Measurements from ENCODE around the gene EI24. TPM values are rescaled to one million over a fixed set of nuclear protein-coding genes. Genes with fewer than 3 reads are reported as not detected.

The EI24 gene
- polyA plus RNA-seq, 2 of the 4 experiments (the other 2 are of a cell fraction): 112 to 132 TPM

Small RNAs within 50 kb of the gene (small RNA-seq; reads per million reads assigned to genes)
- gene RNU6-1156P: 0 reads per million in 6 experiments

Other genes starting within 250 kb of the EI24 start
- gene FEZ1, start 73.2 kb upstream of the EI24 start, polyA plus RNA-seq (2011; rRNA removed): 0.94 and 1.00 TPM in 2 replicates
- 0.32 to 0.51 TPM (median 0.46 TPM) in 3 replicates for gene FEZ1, start 73.2 kb upstream of the EI24 start, polyA plus RNA-seq (2017; fragmentation: RNase III; extraction: RNeasy Plus Mini Kit Qiagen cat#74134 plus additional on column Dnase treatment)
- 197 and 283 TPM in 2 replicates for gene STT3A, start 23.4 kb downstream of the EI24 start, polyA plus RNA-seq (2011; rRNA removed)
- 83.8 to 92.1 TPM (median 89.6 TPM) in 3 replicates for gene STT3A, start 23.4 kb downstream of the EI24 start, polyA plus RNA-seq (2017; fragmentation: RNase III; extraction: RNeasy Plus Mini Kit Qiagen cat#74134 plus additional on column Dnase treatment)
- 47.0 and 64.5 TPM in 2 replicates for gene CHEK1, start 55.7 kb downstream of the EI24 start, polyA plus RNA-seq (2011; rRNA removed)
- gene CHEK1, start 55.7 kb downstream of the EI24 start, polyA plus RNA-seq (2017; fragmentation: RNase III; extraction: RNeasy Plus Mini Kit Qiagen cat#74134 plus additional on column Dnase treatment): 35.2 to 39.0 TPM (median 38.8 TPM) in 3 replicates
- 0.19 and 0.28 TPM in 2 replicates for gene ACRV1, start 111.4 kb downstream of the EI24 start, polyA plus RNA-seq (2011; rRNA removed)
- gene ACRV1, start 111.4 kb downstream of the EI24 start, polyA plus RNA-seq (2017; fragmentation: RNase III; extraction: RNeasy Plus Mini Kit Qiagen cat#74134 plus additional on column Dnase treatment): 0.12 to 0.13 TPM in 2 of 3 replicates, not detected in the other
- not detected in 2 replicates for gene PATE1, start 176.8 kb downstream of the EI24 start, polyA plus RNA-seq (2011; rRNA removed)
- gene PATE1, start 176.8 kb downstream of the EI24 start, polyA plus RNA-seq (2017; fragmentation: RNase III; extraction: RNeasy Plus Mini Kit Qiagen cat#74134 plus additional on column Dnase treatment): not detected in 3 replicates
- 0.21 TPM in 1 of 2 replicates, not detected in the other for gene PATE2, start 209.4 kb downstream of the EI24 start, polyA plus RNA-seq (2011; rRNA removed)
- 0.07 TPM in 1 of 3 replicates, not detected in the others for gene PATE2, start 209.4 kb downstream of the EI24 start, polyA plus RNA-seq (2017; fragmentation: RNase III; extraction: RNeasy Plus Mini Kit Qiagen cat#74134 plus additional on column Dnase treatment)
- not detected in 2 replicates for gene PATE3, start 218.7 kb downstream of the EI24 start, polyA plus RNA-seq (2011; rRNA removed)
- not detected in 3 replicates for gene PATE3, start 218.7 kb downstream of the EI24 start, polyA plus RNA-seq (2017; fragmentation: RNase III; extraction: RNeasy Plus Mini Kit Qiagen cat#74134 plus additional on column Dnase treatment)